Measurements from ENCODE around the gene HOXA1.
"Not testable (repeated sequence)": the region's sequence is repeated elsewhere in the genome, so short reads cannot be mapped to it uniquely, and the experiment has no call there.

Gene HOXA1

GRCh38 chr7:27046854-27047549 lies 48.8 kb downstream of the HOXA1 start:
- peak; percentile 81 for DNase-seq (ENCODE audit: low spot score)
- ChIA-PET CTCF (interaction anchor here (0.6 to 0.7 kb wide), 2 partner anchors 106 to 148 kb away, joined by 3 to 5 read pairs; no protein-coding TSS in a partner anchor), POLR2A (ENCODE audit: low non-redundant PET) (interaction anchor here (0.6 kb wide), 1 partner anchor 84 kb away, joined by 5 read pairs; no protein-coding TSS in a partner anchor)
- peak overlapping the region; percentile 79 for H3K27ac ChIP-seq
- TF ChIP-seq CTCF (conservative IDR thresholded peaks at IDR 0.05; ENCODE audit: low read depth), result no peak

GRCh38 chr7:27045972-27046371 lies 49.8 kb downstream of the HOXA1 start:
- POLR2A ChIA-PET (ENCODE audit: low non-redundant PET); H3K27ac ChIP-seq; DNase-seq (ENCODE audit: low spot score): not testable (repeated sequence)
- CTCF ChIA-PET, result interaction anchor here (0.7 kb wide), 1 partner anchor 147 kb away, joined by 3 read pairs; no protein-coding TSS in a partner anchor

GRCh38 chr7:27045066-27045465 lies 50.7 kb downstream of the HOXA1 start:
- CTCF ChIA-PET; H3K27ac ChIP-seq; DNase-seq (ENCODE audit: low spot score); POLR2A ChIA-PET (ENCODE audit: low non-redundant PET): not testable (repeated sequence)

Data from RWPE1 (cell line).